Esophagus muscularis mucosa (tissue), 4 donors: ENCODE measurements around the gene FGF10. TPM values are rescaled to one million over a fixed set of nuclear protein-coding genes. Genes with fewer than 3 reads are reported as not detected.

Experiments used
- DNase-seq: peaks from one replicate; pipeline ENCODE4 v3.0.0-alpha.2; 2017; ENCODE audit errors: extremely low spot score
- H3K27ac ChIP-seq, 4 donors: fragments of 200-600 bp; sonication (generic); replicated peaks in 1 of 4; 1 replicate in 3 of 4; 2 replicates in 1 of 4; pipeline ENCODE4 v1.5.1; 2016 to 2019; ENCODE audit warnings: mild to moderate bottlenecking in 1 of 4
- H3K27me3 ChIP-seq, 4 donors: fragments of 200-600 bp; sonication (generic); one replicate each; pipeline versions ENCODE4 v1.5.1 to v1.6.0; 2016 to 2019
- H3K36me3 ChIP-seq, 4 donors: fragments of 200-600 bp; sonication (generic); one replicate each; pipeline ENCODE4 v1.5.1; 2016 to 2019
- H3K4me1 ChIP-seq, 4 donors: fragments of 200-600 bp; sonication (generic); one replicate each; pipeline ENCODE4 v1.5.1; 2016 to 2019
- H3K4me3 ChIP-seq, 4 donors: fragments of 200-600 bp; sonication (generic); 1 replicate in 2 of 4; 2 replicates in 2 of 4; pipeline ENCODE4 v1.5.1; 2016 to 2019; ENCODE audit warnings: mild to moderate bottlenecking in 4 of 4, moderate library complexity in 1 of 4
- H3K9me3 ChIP-seq, 4 donors: fragments of 200-600 bp; sonication (generic); 1 replicate in 3 of 4; 2 replicates in 1 of 4; pipeline ENCODE4 v1.5.1; 2016 to 2019
- CTCF ChIP-seq, 3 experiments: fragments of 200-600 bp in 2 of 3; fragments of 450-650 bp in 1 of 3; sonication (generic) in 2 of 3; IDR thresholded peaks; one replicate each; pipeline ENCODE4 v1.5.1; 2017 to 2019; ENCODE audit warnings: antibody characterized with exemption in 3 of 3, mild to moderate bottlenecking in 2 of 3, moderate library complexity in 1 of 3
- EP300 ChIP-seq: sonication (generic); formaldehyde crosslinking; IDR thresholded peaks from one replicate; pipeline ENCODE4 v1.6.1; 2017; ENCODE audit warnings: antibody characterized with exemption
- POLR2A ChIP-seq: fragments of 450-650 bp; IDR thresholded peaks from one replicate; pipeline ENCODE4 v1.6.1; 2017; ENCODE audit warnings: antibody characterized with exemption, moderate library complexity, mild to moderate bottlenecking, low read depth
- POLR2AphosphoS5 ChIP-seq, 2 donors: sonication (generic); formaldehyde crosslinking; IDR thresholded peaks; one replicate each; pipeline ENCODE4 v1.6.1; 2017; ENCODE audit warnings: antibody characterized with exemption in 2 of 2
- WGBS: methylation state at CpG from one replicate; pipeline ENCODE4 v1.1.5; 2018; 5-methylcytosine and 5-hydroxymethylcytosine counted together
- intact Hi-C: fragments of 100-400 bp; cut with DNase I; formaldehyde crosslinking; loops from one replicate; pipeline ENCODE4 v1.15.1; 2023
- total RNA-seq, 4 donors: library from RNA; depleted of rRNA; stranded (reverse); fragments of >200 nt; gene quantifications; one replicate each; pipeline versions ENCODE4 v1.1.0 to v1.2.1, GENCODE V29; 2016

Gene FGF10
- total RNA-seq, 4 donors from 2014 or later, result 3.7 to 10.4 (median 5.0) TPM

DNA sequence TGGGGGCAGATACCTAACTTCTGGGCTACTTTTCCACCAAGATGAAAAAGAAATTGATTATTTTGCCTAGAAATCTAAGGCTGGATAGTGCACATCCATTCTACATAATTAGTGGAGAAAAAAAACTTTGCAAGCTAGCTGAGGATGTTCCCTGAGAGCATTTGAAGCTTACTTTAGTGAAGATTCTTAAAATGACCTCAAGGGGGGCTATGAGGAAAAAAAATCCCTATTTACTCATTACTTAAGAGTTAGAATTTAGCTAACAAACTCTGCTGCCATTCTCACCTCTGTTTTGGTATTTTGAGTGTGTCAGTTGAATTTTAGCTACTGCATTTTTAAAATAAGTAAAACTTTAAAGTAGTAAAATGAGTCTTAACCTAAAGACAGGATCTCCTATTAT, 9.2 kb upstream of the FGF10 start:
- Histone ChIP-seq H3K9me3 (no peaks in the 10 kb centered on the region), H3K4me1 (no peaks in the 10 kb centered on the region), H3K27ac (no peak overlapping the region), H3K27me3 (no peaks in the 10 kb centered on the region), H3K4me3 (no peak overlapping the region), H3K36me3 (no peaks in the 10 kb centered on the region)
- intact Hi-C loops, result no loop called here
- no peak for DNase-seq
- no peak for TF ChIP-seq EP300
- TF ChIP-seq CTCF (IDR thresholded peaks at IDR 0.05), result no peak
- TF ChIP-seq POLR2AphosphoS5 (IDR thresholded peaks at IDR 0.05), result no peak
- no peak for TF ChIP-seq POLR2A

DNA sequence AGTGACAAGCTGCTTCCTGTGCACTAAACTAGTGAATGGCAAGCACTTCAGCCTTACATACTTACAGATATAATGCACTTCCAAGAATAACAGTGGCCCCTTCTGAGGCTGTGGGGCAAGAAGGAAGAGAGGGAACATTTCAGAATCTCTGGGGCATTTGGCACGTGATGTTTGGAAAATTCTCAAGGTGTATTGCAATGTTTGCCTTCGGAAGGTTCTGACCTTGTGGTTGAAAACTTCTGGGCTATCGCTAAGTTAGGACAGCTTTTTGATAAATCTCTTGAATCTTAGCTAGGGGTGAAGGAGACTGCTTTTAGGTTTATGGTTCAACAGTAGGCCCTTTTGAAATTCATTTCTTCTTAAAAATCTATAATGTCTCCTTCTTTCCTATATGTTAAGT, 7.1 kb upstream of the FGF10 start:
- intact Hi-C loops, result no loop called here
- WGBS, result 93% methylated on average over 3 of the region's 3 CpGs

DNA sequence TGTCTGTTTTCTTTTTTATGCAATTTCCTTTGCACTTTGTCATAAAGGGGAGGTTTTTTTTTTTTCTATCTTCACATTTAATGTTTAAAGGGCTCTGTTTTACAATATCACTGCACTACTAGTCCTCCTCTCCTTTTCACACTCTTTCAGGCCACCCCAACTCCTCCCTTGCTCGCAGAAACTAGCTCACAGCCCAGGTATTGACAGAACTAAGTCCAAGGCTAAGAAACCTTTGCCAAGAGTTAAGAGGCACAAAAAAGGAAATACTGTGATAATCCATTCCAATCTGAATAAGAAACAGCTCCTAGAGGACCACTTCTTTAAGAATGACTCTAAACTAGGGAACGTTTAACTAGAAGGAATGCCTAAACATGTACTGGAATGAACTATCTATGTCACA, 1.1 kb upstream of the FGF10 start:
- intact Hi-C loops, result no loop called here
- Histone ChIP-seq H3K36me3 (no peaks in the 10 kb centered on the region), H3K9me3 (no peaks in the 10 kb centered on the region), H3K27me3 (peaks cover 0 to 17% (median 0%) of the 10 kb centered on the region in 4 donors), H3K4me1 (peaks cover 14 to 30% (median 21%) of the 10 kb centered on the region in 4 donors), H3K27ac (peak overlapping the region in 2 of 4 donors; percentile 72 to 80), H3K4me3 (peak overlapping the region in 3 of 4 donors; percentile 57)
- TF ChIP-seq POLR2AphosphoS5 (IDR thresholded peaks at IDR 0.05) (no peak), POLR2A (no peak), CTCF (IDR thresholded peaks at IDR 0.05) (no peak), EP300 (no peak)
- WGBS, result 82% methylated on average over 2 of the region's 2 CpGs
- DNase-seq, result no peak

More for the DNA sequence above, 7.1 kb upstream of the FGF10 start:
- DNase-seq, result no peak
- no peaks in the 10 kb centered on the region for H3K27me3 ChIP-seq
- H3K9me3 ChIP-seq, result no peaks in the 10 kb centered on the region
- H3K4me3 ChIP-seq, result no peak overlapping the region
- H3K27ac ChIP-seq, result no peak overlapping the region
- no peak for TF ChIP-seq EP300
- TF ChIP-seq CTCF (IDR thresholded peaks at IDR 0.05), result no peak
- TF ChIP-seq POLR2AphosphoS5 (IDR thresholded peaks at IDR 0.05), result no peak
- H3K4me1 ChIP-seq, result no peaks in the 10 kb centered on the region
- no peaks in the 10 kb centered on the region for H3K36me3 ChIP-seq

GRCh38 chr5:44389823-44390143, 563 bp upstream of the FGF10 start:
- DNase-seq, result no peak
- intact Hi-C loops, result no loop called here
- H3K4me1 ChIP-seq, result peaks cover 14 to 30% (median 21%) of the 10 kb centered on the region in 4 donors
- H3K4me3 ChIP-seq, result peak overlapping the region; percentile 57 to 66 (median 57)
- H3K36me3 ChIP-seq, result no peaks in the 10 kb centered on the region
- peaks cover 0 to 17% (median 0%) of the 10 kb centered on the region in 4 donors for H3K27me3 ChIP-seq
- 19% methylated on average over 5 of the region's 5 CpGs for WGBS
- H3K27ac ChIP-seq, result peak overlapping the region; percentile 54 to 80 (median 70)
- TF ChIP-seq POLR2A (no peak), EP300 (no peak), POLR2AphosphoS5 (IDR thresholded peaks at IDR 0.05) (no peak), CTCF (IDR thresholded peaks at IDR 0.05) (no peak)
- H3K9me3 ChIP-seq, result no peaks in the 10 kb centered on the region

DNA sequence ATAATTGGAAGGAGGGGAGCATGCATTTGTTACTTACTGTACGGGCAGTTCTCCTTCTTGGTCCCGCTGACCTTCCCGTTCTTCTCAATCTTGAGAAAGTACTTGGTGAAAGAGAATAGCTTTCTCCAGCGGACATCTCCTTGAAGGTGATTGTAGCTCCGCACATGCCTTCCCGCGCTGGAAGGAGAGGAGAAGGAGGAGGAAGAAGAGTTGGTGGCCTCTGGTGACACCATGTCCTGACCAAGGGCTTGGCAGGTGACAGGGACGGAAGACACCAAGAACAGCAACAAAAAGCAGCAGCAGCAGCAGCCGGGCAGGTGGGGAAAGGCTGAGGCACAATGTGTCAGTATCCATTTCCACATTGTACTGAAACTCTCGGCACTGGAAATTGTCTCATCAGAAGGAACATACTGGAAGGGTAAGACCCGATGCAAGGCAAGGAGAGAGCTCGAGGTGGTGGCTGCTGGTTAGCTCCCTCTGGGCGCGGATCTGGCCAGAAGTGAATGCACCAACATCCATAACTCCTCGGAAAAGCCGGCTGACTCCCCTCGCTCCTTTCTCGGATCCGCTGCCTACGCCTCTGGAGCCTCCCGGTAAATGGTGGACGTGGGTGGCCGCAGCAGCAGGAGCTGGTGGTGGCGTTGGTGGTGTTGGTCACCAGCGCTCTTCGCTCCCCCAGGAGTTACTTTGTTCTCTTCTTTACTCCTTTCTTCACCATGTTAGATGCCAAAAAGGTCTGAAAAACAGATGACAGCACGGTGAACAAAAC, 715 bp downstream of the FGF10 start:
- Histone ChIP-seq H3K27ac (peak overlapping the region; percentile 54 to 80 (median 70)), H3K4me1 (peaks cover 14 to 30% (median 21%) of the 10 kb centered on the region in 4 donors), H3K27me3 (peaks cover 0 to 17% (median 0%) of the 10 kb centered on the region in 4 donors), H3K4me3 (peak overlapping the region; percentile 57 to 66 (median 57)), H3K9me3 (no peaks in the 10 kb centered on the region), H3K36me3 (no peaks in the 10 kb centered on the region)
- no peak for DNase-seq
- no peak for TF ChIP-seq POLR2AphosphoS5 (IDR thresholded peaks at IDR 0.05)
- intact Hi-C loops, result no loop called here
- WGBS, result 1% methylated on average over 18 of the region's 27 CpGs
